WTC11 (cell line): ENCODE data around the gene PISD. TPM values are rescaled to one million over a fixed set of nuclear protein-coding genes. Genes with fewer than 3 reads are reported as not detected.

Source experiments
- ATAC-seq: fragments of 200-7000 bp; cut with Tn5 transposase; 2 replicates; pipeline ENCODE4 v1.10.0; 2021; ENCODE audit warnings: mild to moderate bottlenecking, moderate library complexity
- CTCF ChIA-PET: fragments of 300-600 bp; sonication (Branson Sonifier 250); formaldehyde crosslinking; loops from one replicate; lab custom pipeline; 2021; ENCODE audit warnings: antibody characterized with exemption; lab: Charles Lee
- POLR2A ChIA-PET: fragments of 350-600 bp; sonication (Branson Sonifier 250); formaldehyde crosslinking; loops from one replicate; lab custom pipeline; 2021; ENCODE audit warnings: antibody characterized with exemption; lab: Charles Lee
- DNase-seq: peaks from one replicate; pipeline ENCODE4 v3.0.0; 2021; ENCODE audit warnings: low spot score
- H3K27ac Mint-ChIP-seq: 2 replicates; pipeline ENCODE4 v1.8.0; 2021; ENCODE audit warnings: mixed read lengths
- H3K27me3 Mint-ChIP-seq: 2 replicates; pipeline ENCODE4 v1.8.0; 2021; ENCODE audit warnings: low read depth, mild to moderate bottlenecking, moderate library complexity, mixed read lengths
- H3K36me3 Mint-ChIP-seq: 2 replicates; pipeline ENCODE4 v1.8.0; 2021; ENCODE audit warnings: mixed read lengths
- H3K4me1 Mint-ChIP-seq: 2 replicates; pipeline ENCODE4 v1.8.0; 2022; ENCODE audit warnings: mixed read lengths
- H3K4me3 Mint-ChIP-seq: 2 replicates; pipeline ENCODE4 v1.8.0; 2021; ENCODE audit warnings: mild to moderate bottlenecking, moderate library complexity, mixed read lengths
- H3K9me3 Mint-ChIP-seq: 2 replicates; pipeline ENCODE4 v1.8.0; 2021; ENCODE audit warnings: mixed read lengths
- ATF6 ChIP-seq: sonication (generic); formaldehyde crosslinking; IDR thresholded peaks from 2 replicates; pipeline ENCODE4 v1.8.1; 2023; ENCODE audit warnings: mild to moderate bottlenecking, missing genetic modification reagents
- ESRRA ChIP-seq: sonication (generic); formaldehyde crosslinking; IDR thresholded peaks from 2 replicates; pipeline ENCODE4 v1.8.1; 2022; ENCODE audit warnings: mild to moderate bottlenecking, missing genetic modification reagents, borderline replicate concordance
- FOXP4 ChIP-seq: sonication (generic); formaldehyde crosslinking; IDR thresholded peaks from 2 replicates; pipeline ENCODE4 v1.8.0; 2022; ENCODE audit warnings: mild to moderate bottlenecking, missing genetic modification reagents
- GABPB1 ChIP-seq: sonication (generic); formaldehyde crosslinking; IDR thresholded peaks from 2 replicates; pipeline ENCODE4 v1.8.1; 2023; ENCODE audit warnings: mild to moderate bottlenecking, missing genetic modification reagents
- JUN ChIP-seq: sonication (generic); formaldehyde crosslinking; IDR thresholded peaks from 2 replicates; pipeline ENCODE4 v1.8.0; 2023; ENCODE audit warnings: mild to moderate bottlenecking, missing genetic modification reagents
- MLX ChIP-seq: sonication (generic); formaldehyde crosslinking; IDR thresholded peaks from 2 replicates; pipeline ENCODE4 v1.8.1; 2023; ENCODE audit warnings: mild to moderate bottlenecking, missing genetic modification reagents, moderate library complexity
- NFE2L1 ChIP-seq: sonication (generic); formaldehyde crosslinking; IDR thresholded peaks from 2 replicates; pipeline ENCODE4 v1.8.1; 2023; ENCODE audit warnings: missing genetic modification reagents
- NR1H2 ChIP-seq: sonication (generic); formaldehyde crosslinking; IDR thresholded peaks from 2 replicates; pipeline ENCODE4 v1.9.0; 2021; ENCODE audit warnings: mild to moderate bottlenecking, moderate library complexity, missing genetic modification reagents
- TEAD4 ChIP-seq: sonication (generic); formaldehyde crosslinking; IDR thresholded peaks from 2 replicates; pipeline ENCODE4 v1.8.0; 2022; ENCODE audit warnings: mild to moderate bottlenecking, missing genetic modification reagents
- USF2 ChIP-seq: sonication (generic); formaldehyde crosslinking; IDR thresholded peaks from 2 replicates; pipeline ENCODE4 v1.8.1; 2023; ENCODE audit warnings: mild to moderate bottlenecking, missing genetic modification reagents, moderate library complexity
- ZBTB21 ChIP-seq: sonication (generic); formaldehyde crosslinking; IDR thresholded peaks from 2 replicates; pipeline ENCODE4 v1.8.1; 2023; ENCODE audit warnings: mild to moderate bottlenecking, missing genetic modification reagents, borderline replicate concordance
- ZNF263 ChIP-seq: sonication (generic); formaldehyde crosslinking; IDR thresholded peaks from 2 replicates; pipeline ENCODE4 v1.8.1; 2022; ENCODE audit warnings: low read depth, mild to moderate bottlenecking, moderate library complexity, missing genetic modification reagents
- ZNF281 ChIP-seq: sonication (generic); formaldehyde crosslinking; IDR thresholded peaks from 2 replicates; pipeline ENCODE4 v1.8.0; 2023; ENCODE audit warnings: mild to moderate bottlenecking, missing genetic modification reagents
- ZNF671 ChIP-seq: fragments of 250-450 bp; sonication (Bioruptor Pico); IDR thresholded peaks from 2 replicates; pipeline ENCODE4 v1.8.0; 2021; ENCODE audit warnings: mild to moderate bottlenecking
- ZSCAN18 ChIP-seq: fragments of 250-450 bp; sonication (Bioruptor Pico); IDR thresholded peaks from 2 replicates; pipeline ENCODE4 v2.1.2; 2022; ENCODE audit warnings: mild to moderate bottlenecking, moderate library complexity
- total RNA-seq: library from RNA; stranded (reverse); gene quantifications from 3 replicates; pipeline ENCODE4 v1.2.3, GENCODE V29; 2021

The PISD gene
- total RNA-seq, 1 experiment from 2014 or later, result 55.7 TPM

- no peaks in the 10 kb centered on the region for H3K4me1 Mint-ChIP-seq
- no peaks in the 10 kb centered on the region for H3K9me3 Mint-ChIP-seq
- H3K27me3 Mint-ChIP-seq, result no peaks in the 10 kb centered on the region
- TF ChIP-seq NFE2L1 (no peak), NR1H2 (no peak), GABPB1 (CRISPR knock-in tag) (peak; percentile 19; the same call in 1 of the 2 replicates)
- ChIA-PET CTCF (interaction anchor here (1.0 kb wide), 1 partner anchor 79 kb away, joined by 3 read pairs; no protein-coding TSS in a partner anchor), POLR2A (no interaction called here)
- no peak overlapping the region for H3K4me3 Mint-ChIP-seq
- ATAC-seq (no peak), DNase-seq (no peak)
- no peak overlapping the region for H3K27ac Mint-ChIP-seq
- H3K36me3 Mint-ChIP-seq, result peaks cover 19% of the 10 kb centered on the region
These were observed 75.7 kb downstream of the PISD start for GRCh38 chr22:31586137-31586920.

- no peak overlapping the region for H3K27ac Mint-ChIP-seq
- ATAC-seq (no peak), DNase-seq (no peak)
- TF ChIP-seq TEAD4 (CRISPR knock-in tag) (no peak), ATF6 (CRISPR knock-in tag) (no peak), JUN (CRISPR knock-in tag) (no peak), ZNF281 (CRISPR knock-in tag) (no peak), ZNF671 (CRISPR knock-in tag) (no peak), ESRRA (CRISPR knock-in tag) (no peak), ZBTB21 (CRISPR knock-in tag) (no peak)
- ChIA-PET POLR2A (no interaction called here), CTCF (interaction anchor here (1.0 kb wide), 1 partner anchor 81 kb away, joined by 3 read pairs; no protein-coding TSS in a partner anchor)
- H3K9me3 Mint-ChIP-seq, result no peaks in the 10 kb centered on the region
- no peaks in the 10 kb centered on the region for H3K4me1 Mint-ChIP-seq
- H3K4me3 Mint-ChIP-seq, result no peak overlapping the region
- H3K27me3 Mint-ChIP-seq, result no peaks in the 10 kb centered on the region
- H3K36me3 Mint-ChIP-seq, result peaks cover 14% of the 10 kb centered on the region
These were observed 76.7 kb downstream of the PISD start for GRCh38 chr22:31585161-31585859.

DNA sequence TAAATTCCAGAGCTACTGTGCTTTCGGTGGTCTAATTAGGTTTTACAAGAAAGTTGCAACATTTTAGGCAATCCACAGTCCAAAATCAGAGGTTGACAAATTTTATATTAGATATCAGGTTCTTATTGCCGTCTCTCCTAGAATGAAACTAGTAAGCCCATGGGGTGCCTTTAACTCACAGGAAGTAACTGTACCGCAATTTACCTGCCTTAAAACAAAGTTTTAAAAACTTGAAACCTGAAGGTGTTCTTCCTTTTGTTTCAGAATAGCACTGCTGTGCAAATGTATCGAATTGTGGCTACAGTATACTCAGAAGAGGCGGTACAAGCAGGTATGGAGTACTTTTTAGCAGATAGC lies 77.2 kb downstream of the PISD start:
- H3K4me3 Mint-ChIP-seq, result no peak overlapping the region
- TF ChIP-seq USF2 (CRISPR knock-in tag), result no peak
- no peak for TF ChIP-seq FOXP4
- TF ChIP-seq ZNF263 (CRISPR knock-in tag), result no peak
- TF ChIP-seq ZSCAN18 (CRISPR knock-in tag), result no peak
- TF ChIP-seq MLX, result no peak
- no peaks in the 10 kb centered on the region for H3K9me3 Mint-ChIP-seq
- no peaks in the 10 kb centered on the region for H3K27me3 Mint-ChIP-seq
- H3K36me3 Mint-ChIP-seq, result peaks cover 14% of the 10 kb centered on the region
- ChIA-PET CTCF (no interaction called here), POLR2A (no interaction called here)
- H3K27ac Mint-ChIP-seq, result no peak overlapping the region
- no peaks in the 10 kb centered on the region for H3K4me1 Mint-ChIP-seq
- ATAC-seq, result no peak
- no peak for DNase-seq
